ENCODE measurements around the gene SMARCC2. TPM values are rescaled to one million over a fixed set of nuclear protein-coding genes. Genes with fewer than 3 reads are reported as not detected.

Gene SMARCC2
- total RNA-seq (10 to 100 TPM; 63.2 to 94.6 (median 72.2) TPM), polyA plus RNA-seq (28.6 TPM)
- long read RNA-seq, donor 1, full-length matches to known transcripts: 63 of 200 reads
- long read RNA-seq, donor 1, partial matches to known transcripts: 53 of 200 reads
- long read RNA-seq, donor 1, other reads (novel, unspliced or antisense): 84 of 200 reads
- long read RNA-seq, donor 2, full-length matches to known transcripts: 33 of 90 reads
- long read RNA-seq, donor 2, partial matches to known transcripts: 15 of 90 reads
- long read RNA-seq, donor 2, other reads (novel, unspliced or antisense): 42 of 90 reads
- long read RNA-seq, donor 3, full-length matches to known transcripts: 101 of 296 reads
- long read RNA-seq, donor 3, partial matches to known transcripts: 152 of 296 reads
- long read RNA-seq, donor 3, other reads (novel, unspliced or antisense): 43 of 296 reads
- long read RNA-seq, donor 4, transcript SMARCC2-202 (29 exons, 3,839 nt): major isoform, 52 of 104 reads
- long read RNA-seq, donor 4, partial matches to known transcripts: 17 of 104 reads
- long read RNA-seq, donor 4, other reads (novel, unspliced or antisense): 35 of 104 reads

DNA sequence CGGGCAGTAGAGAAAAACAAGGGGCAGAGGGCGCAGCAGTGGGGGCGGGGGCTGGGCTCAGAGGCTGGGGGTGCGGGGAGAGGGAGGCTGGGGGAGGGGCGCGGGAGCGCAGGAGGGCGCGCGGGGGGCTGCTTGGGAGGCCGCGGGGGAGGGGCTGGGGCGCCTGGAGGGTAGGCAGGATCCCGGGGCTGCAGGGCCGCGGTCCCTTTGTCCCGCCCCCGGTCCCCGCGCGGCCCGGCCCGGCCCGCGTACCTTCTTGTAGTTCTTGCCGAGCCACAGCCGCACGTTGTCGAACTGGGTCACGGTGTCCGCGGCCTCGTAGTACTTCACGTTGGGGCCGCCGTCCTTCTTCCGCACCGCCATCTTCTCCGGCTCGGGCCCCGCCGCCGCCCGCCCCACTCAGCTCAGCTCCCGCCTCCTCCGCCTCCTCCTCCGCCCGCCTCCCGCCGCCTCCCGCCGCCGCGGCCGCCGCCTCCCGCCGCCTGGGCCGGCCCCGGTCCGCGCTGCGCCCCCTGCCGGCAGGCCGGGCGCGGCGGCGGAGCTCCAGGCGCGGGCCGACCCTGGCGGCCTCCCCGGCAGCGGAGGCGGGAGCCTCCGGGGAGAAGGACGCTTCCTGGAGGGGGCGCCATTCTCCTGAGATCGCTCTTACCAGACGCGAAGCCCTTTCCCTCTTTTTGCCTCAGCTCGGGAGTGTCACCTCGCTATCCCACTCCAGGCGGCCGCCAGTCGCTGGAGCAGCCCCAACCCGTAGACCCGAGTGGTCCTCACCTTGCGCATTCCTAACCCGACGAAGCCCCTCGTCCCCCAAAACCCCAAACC, at the start of gene SMARCC2:
TSS of gene SMARCC2 (minus strand) at position 385 of the 819 bp plus-strand sequence. CDS start at position 363, 22 bp downstream.
- intact Hi-C loops (cut with DNase I): loop anchor here (2.0 to 10.0 kb wide), 3 partner anchors 65 to 71 kb away; partner anchors contain the start of genes ZC3H10 (in 2 of the 4) and ESYT1 (in 1 of the 4)
- Histone ChIP-seq H3K27ac (ENCODE audit: low read length) (peak within 1 kb of the TSS; percentile 97), H3K4me3 (ENCODE audit: low read length) (peak within 1 kb of the TSS; percentile 100), H3K9me3 (ENCODE audit: control insufficient read depth, low read length) (no peaks in the 10 kb centered on the region), H3K27me3 (ENCODE audit: control insufficient read depth, insufficient read depth) (no peaks in the 10 kb centered on the region), H3K4me1 (ENCODE audit: control insufficient read depth, insufficient read depth, low read length) (peaks cover 9% of the 10 kb centered on the region)
- WGBS: under 1% methylated on average over 92 of the region's 93 CpGs
- DNase-seq (peak; percentile 92 to 96 (median 95)), ATAC-seq (peak; percentile 89 to 90)

GRCh38 chr12:56237552-56237951, 48.3 kb upstream of the SMARCC2 start:
- 80% methylated on average over 11 of the region's 11 CpGs for WGBS
- Histone ChIP-seq H3K4me1 (ENCODE audit: control insufficient read depth, insufficient read depth, low read length) (no peaks in the 10 kb centered on the region), H3K4me3 (ENCODE audit: low read length) (no peak overlapping the region), H3K9me3 (ENCODE audit: control insufficient read depth, low read length) (no peaks in the 10 kb centered on the region), H3K27me3 (ENCODE audit: control insufficient read depth, insufficient read depth) (no peaks in the 10 kb centered on the region), H3K27ac (ENCODE audit: low read length) (no peak overlapping the region)
- intact Hi-C loops (cut with DNase I): no loop called here
- DNase-seq (no peak), ATAC-seq (no peak)

DNA sequence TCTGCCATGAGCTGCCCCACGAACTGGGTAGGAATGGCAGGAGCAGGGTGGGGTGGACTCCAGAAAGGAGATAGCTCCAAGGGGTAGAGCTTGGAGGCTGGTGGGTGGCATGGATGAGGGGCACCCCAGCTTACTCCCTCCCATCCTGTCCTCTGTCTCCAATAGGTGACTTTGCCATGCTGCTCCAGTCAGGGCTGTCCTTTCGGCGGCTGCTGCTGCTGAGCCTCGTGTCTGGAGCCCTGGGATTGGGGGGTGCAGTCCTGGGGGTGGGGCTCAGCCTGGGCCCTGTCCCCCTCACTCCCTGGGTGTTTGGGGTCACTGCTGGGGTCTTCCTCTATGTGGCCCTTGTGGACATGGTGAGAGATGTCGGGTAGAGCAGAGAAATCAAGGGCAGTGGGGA, 47.7 kb upstream of the SMARCC2 start:
- Histone ChIP-seq H3K4me3 (ENCODE audit: low read length) (no peak overlapping the region), H3K4me1 (ENCODE audit: control insufficient read depth, insufficient read depth, low read length) (no peaks in the 10 kb centered on the region), H3K27me3 (ENCODE audit: control insufficient read depth, insufficient read depth) (no peaks in the 10 kb centered on the region), H3K9me3 (ENCODE audit: control insufficient read depth, low read length) (no peaks in the 10 kb centered on the region), H3K27ac (ENCODE audit: low read length) (no peak overlapping the region)
- intact Hi-C loops (cut with DNase I): no loop called here
- WGBS: 59% methylated on average over 5 of the region's 5 CpGs
- DNase-seq (no peak), ATAC-seq (peak in 1 of 2 donors; percentile 15)

- 93% methylated on average over 6 of the region's 6 CpGs for WGBS
- no peak for DNase-seq
- ATAC-seq: no peak
- no peak overlapping the region for H3K4me3 ChIP-seq (ENCODE audit: low read length)
- H3K27ac ChIP-seq (ENCODE audit: low read length): no peak overlapping the region
- intact Hi-C loops (cut with DNase I): no loop called here
- no peaks in the 10 kb centered on the region for H3K4me1 ChIP-seq (ENCODE audit: control insufficient read depth, insufficient read depth, low read length)
- H3K27me3 ChIP-seq (ENCODE audit: control insufficient read depth, insufficient read depth): no peaks in the 10 kb centered on the region
- no peaks in the 10 kb centered on the region for H3K9me3 ChIP-seq (ENCODE audit: control insufficient read depth, low read length)
Measured at GRCh38 chr12:56236091-56236490, 46.8 kb upstream of the SMARCC2 start.

GRCh38 chr12:56234746-56235436, 45.6 kb upstream of the SMARCC2 start:
- Histone ChIP-seq H3K4me1 (ENCODE audit: control insufficient read depth, insufficient read depth, low read length) (no peaks in the 10 kb centered on the region), H3K4me3 (ENCODE audit: low read length) (no peak overlapping the region), H3K9me3 (ENCODE audit: control insufficient read depth, low read length) (no peaks in the 10 kb centered on the region), H3K27me3 (ENCODE audit: control insufficient read depth, insufficient read depth) (no peaks in the 10 kb centered on the region), H3K27ac (ENCODE audit: low read length) (no peak overlapping the region)
- DNase-seq: no peak
- WGBS: 58% methylated on average over 16 of the region's 16 CpGs
- intact Hi-C loops (cut with DNase I): no loop called here
- no peak for ATAC-seq

GRCh38 chr12:56231184-56231582, 41.9 kb upstream of the SMARCC2 start:
- Histone ChIP-seq H3K4me1 (ENCODE audit: control insufficient read depth, insufficient read depth, low read length) (no peaks in the 10 kb centered on the region), H3K27me3 (ENCODE audit: control insufficient read depth, insufficient read depth) (no peaks in the 10 kb centered on the region), H3K4me3 (ENCODE audit: low read length) (no peak overlapping the region), H3K27ac (ENCODE audit: low read length) (no peak overlapping the region), H3K9me3 (ENCODE audit: control insufficient read depth, low read length) (no peaks in the 10 kb centered on the region)
- intact Hi-C loops (cut with DNase I): no loop called here
- DNase-seq (no peak), ATAC-seq (peak in 1 of 2 donors; percentile 5)
- 89% methylated on average over 11 of the region's 11 CpGs for WGBS

- 74% methylated on average over 8 of the region's 8 CpGs for WGBS
- intact Hi-C loops (cut with DNase I): no loop called here
- no peak overlapping the region for H3K4me3 ChIP-seq (ENCODE audit: low read length)
- H3K27me3 ChIP-seq (ENCODE audit: control insufficient read depth, insufficient read depth): no peaks in the 10 kb centered on the region
- ATAC-seq (peak; percentile 21 to 55), DNase-seq (no peak)
- H3K27ac ChIP-seq (ENCODE audit: low read length): no peak overlapping the region
- H3K9me3 ChIP-seq (ENCODE audit: control insufficient read depth, low read length): no peaks in the 10 kb centered on the region
- no peaks in the 10 kb centered on the region for H3K4me1 ChIP-seq (ENCODE audit: control insufficient read depth, insufficient read depth, low read length)
Measured at GRCh38 chr12:56230432-56231183, 41.3 kb upstream of the SMARCC2 start.

- DNase-seq (no peak), ATAC-seq (no peak)
- Histone ChIP-seq H3K27me3 (ENCODE audit: control insufficient read depth, insufficient read depth) (no peaks in the 10 kb centered on the region), H3K4me3 (ENCODE audit: low read length) (no peak within 1 kb of the TSS), H3K27ac (ENCODE audit: low read length) (no peak within 1 kb of the TSS), H3K4me1 (ENCODE audit: control insufficient read depth, insufficient read depth, low read length) (no peaks in the 10 kb centered on the region), H3K9me3 (ENCODE audit: control insufficient read depth, low read length) (no peaks in the 10 kb centered on the region)
- 78% methylated on average over 4 of the region's 4 CpGs for WGBS
- intact Hi-C loops (cut with DNase I): loop anchor here in 1 of 4 donors (2.0 kb wide), 1 partner anchor 15 kb away; no protein-coding TSS in a partner anchor
Measured at GRCh38 chr12:56229916-56230431, 40.7 kb upstream of the SMARCC2 start, which contains the start of gene SLC39A5. TSS of gene SLC39A5 (plus strand) at chr12:56230051. CDS start at chr12:56231275, 1,224 bp downstream.

- Histone ChIP-seq H3K4me3 (ENCODE audit: low read length) (no peak overlapping the region), H3K27ac (ENCODE audit: low read length) (no peak overlapping the region), H3K9me3 (ENCODE audit: control insufficient read depth, low read length) (no peaks in the 10 kb centered on the region), H3K27me3 (ENCODE audit: control insufficient read depth, insufficient read depth) (no peaks in the 10 kb centered on the region), H3K4me1 (ENCODE audit: control insufficient read depth, insufficient read depth, low read length) (no peaks in the 10 kb centered on the region)
- no peak for ATAC-seq
- DNase-seq: no peak
- WGBS: 76% methylated on average over 7 of the region's 7 CpGs
- intact Hi-C loops (cut with DNase I): loop anchor here in 1 of 4 donors (2.0 kb wide), 1 partner anchor 16 kb away; no protein-coding TSS in a partner anchor
Measured at GRCh38 chr12:56229082-56229481, 39.8 kb upstream of the SMARCC2 start.

- DNase-seq (no peak), ATAC-seq (no peak)
- Histone ChIP-seq H3K4me3 (ENCODE audit: low read length) (peak overlapping the region; percentile 86), H3K4me1 (ENCODE audit: control insufficient read depth, insufficient read depth, low read length) (peaks cover 2% of the 10 kb centered on the region), H3K27me3 (ENCODE audit: control insufficient read depth, insufficient read depth) (no peaks in the 10 kb centered on the region), H3K27ac (ENCODE audit: low read length) (no peak overlapping the region), H3K9me3 (ENCODE audit: control insufficient read depth, low read length) (no peaks in the 10 kb centered on the region)
- WGBS: 71% methylated on average over 11 of the region's 11 CpGs
- intact Hi-C loops (cut with DNase I): no loop called here
Measured at GRCh38 chr12:56224954-56225353, 35.7 kb upstream of the SMARCC2 start.

Data from right cardiac atrium (tissue), 5 donors.